GM18951 (cell line): ENCODE measurements around the gene SYT10.

Source experiments
- POLR2A ChIP-seq: IDR thresholded peaks from 4 replicates; pipeline ENCODE4 v1.6.1; 2011; ENCODE audit warnings: mild to moderate bottlenecking; ENCODE audit not compliant: insufficient read length, insufficient read depth; ENCODE audit errors: extremely low read depth
- in situ Hi-C: fragments of 300-500 bp; cut with MboI; formaldehyde crosslinking; loops from one replicate; pipeline ENCODE4 v1.12.0; 2022; ENCODE audit warnings: low sequenced_read_pairs, mixed read lengths, inconsistent platforms; ENCODE audit not compliant: unreplicated experiment

SYT10 gene

GRCh38 chr12:33439587-33440011 lies at the start of gene SYT10:
TSS of gene SYT10 (minus strand) at chr12:33439819. CDS start at chr12:33439522, 297 bp downstream.
- no peak for TF ChIP-seq POLR2A
- in situ Hi-C loops, result loop anchor here (25.0 kb wide), 1 partner anchor 573 kb away; the partner anchor contains the start of gene ALG10

- no peak for TF ChIP-seq POLR2A
- in situ Hi-C loops, result no loop called here
These were observed 48.4 kb upstream of the SYT10 start for GRCh38 chr12:33488036-33488435.

GRCh38 chr12:33486058-33486457 lies 46.4 kb upstream of the SYT10 start:
- TF ChIP-seq POLR2A, result no peak
- in situ Hi-C loops, result no loop called here

- in situ Hi-C loops, result no loop called here
- TF ChIP-seq POLR2A, result no peak
These were observed 44.5 kb upstream of the SYT10 start for GRCh38 chr12:33484161-33484560.

- no peak for TF ChIP-seq POLR2A
- in situ Hi-C loops, result no loop called here
These were observed 40.7 kb upstream of the SYT10 start for GRCh38 chr12:33480366-33480765.

- in situ Hi-C loops, result no loop called here
- TF ChIP-seq POLR2A, result no peak
These were observed 36.4 kb upstream of the SYT10 start for GRCh38 chr12:33476058-33476457.

- in situ Hi-C loops, result no loop called here
- no peak for TF ChIP-seq POLR2A
These were observed 32.7 kb upstream of the SYT10 start for GRCh38 chr12:33472299-33472698.

GRCh38 chr12:33455096-33455495 lies 15.5 kb upstream of the SYT10 start:
- no peak for TF ChIP-seq POLR2A
- in situ Hi-C loops, result no loop called here

GRCh38 chr12:33450480-33450879 lies 10.9 kb upstream of the SYT10 start:
- no peak for TF ChIP-seq POLR2A
- in situ Hi-C loops, result no loop called here

- in situ Hi-C loops, result loop anchor here (25.0 kb wide), 1 partner anchor 572 kb away; the partner anchor contains the start of gene ALG10
- no peak for TF ChIP-seq POLR2A
These were observed 858 bp upstream of the SYT10 start for GRCh38 chr12:33440477-33440876.

GRCh38 chr12:33438851-33439586 lies 600 bp downstream of the SYT10 start:
- in situ Hi-C loops, result loop anchor here (25.0 kb wide), 1 partner anchor 573 kb away; the partner anchor contains the start of gene ALG10
- no peak for TF ChIP-seq POLR2A

- in situ Hi-C loops, result loop anchor here (25.0 kb wide), 1 partner anchor 574 kb away; the partner anchor contains the start of gene ALG10
- TF ChIP-seq POLR2A, result no peak
These were observed 1.4 kb downstream of the SYT10 start for GRCh38 chr12:33438025-33438772.

GRCh38 chr12:33437598-33437997 lies 2.0 kb downstream of the SYT10 start:
- TF ChIP-seq POLR2A, result no peak
- in situ Hi-C loops, result loop anchor here (25.0 kb wide), 1 partner anchor 575 kb away; the partner anchor contains the start of gene ALG10
